B cell (primary cell): ENCODE data around the gene IGFBP3. TPM values are rescaled to one million over a fixed set of nuclear protein-coding genes. Genes with fewer than 3 reads are reported as not detected.

ENCODE experiments used
- ATAC-seq: fragments of 200-7000 bp; cut with Tn5 transposase; one replicate; pipeline ENCODE4 v1.10.0; 2021; ENCODE audit warnings: low read depth, mild to moderate bottlenecking, moderate number of reproducible peaks, moderate library complexity
- CTCF ChIA-PET: fragments of 350-600 bp; sonication (Branson Sonifier 250); formaldehyde crosslinking; loops from one replicate; lab custom pipeline; 2021; ENCODE audit warnings: antibody characterized with exemption, inconsistent platforms; lab: Charles Lee
- POLR2A ChIA-PET: fragments of 350-600 bp; sonication (Branson Sonifier 250); formaldehyde crosslinking; loops from one replicate; lab custom pipeline; 2021; ENCODE audit warnings: antibody characterized with exemption; lab: Charles Lee
- DNase-seq: peaks from one replicate; pipeline ENCODE4 v3.0.0; 2013
- H2AFZ ChIP-seq: 2 replicates; pipeline ENCODE4 v1.6.1; 2012; ENCODE audit warnings: mild to moderate bottlenecking, low read depth, low read length; ENCODE audit not compliant: insufficient read depth, poor library complexity, severe bottlenecking
- H3K27ac ChIP-seq, 2 donors: 1 replicate in 1 of 2; 2 replicates in 1 of 2; pipeline ENCODE4 v1.5.1; 2012 to 2013; ENCODE audit warnings: low read length in 2 of 2, mild to moderate bottlenecking in 2 of 2, moderate library complexity in 1 of 2
- H3K27me3 ChIP-seq, 4 experiments: fragments of 200-600 bp in 1 of 4; sonication (generic) in 1 of 4; replicated peaks in 1 of 4; 1 replicate in 2 of 4; 2 replicates in 2 of 4; pipeline versions ENCODE4 v1.6.1 to v1.7.0; 2013 to 2016; ENCODE audit warnings: low read length in 3 of 4, mild to moderate bottlenecking in 2 of 4, mixed read lengths in 1 of 4, moderate library complexity in 1 of 4; ENCODE audit not compliant: insufficient read depth in 4 of 4, control insufficient read depth in 3 of 4; ENCODE audit errors: control extremely low read depth in 1 of 4
- H3K36me3 ChIP-seq, 2 experiments: replicated peaks in 1 of 2; 1 replicate in 1 of 2; 2 replicates in 1 of 2; pipeline versions ENCODE4 v1.6.1 to v1.7.1; 2013; ENCODE audit warnings: low read length in 1 of 2; ENCODE audit not compliant: insufficient read depth in 2 of 2, control insufficient read depth in 1 of 2; ENCODE audit errors: control extremely low read depth in 1 of 2, extremely low read depth in 1 of 2
- H3K4me1 ChIP-seq, 2 donors: fragments of 200-600 bp in 1 of 2; sonication (generic) in 1 of 2; 1 replicate in 1 of 2; 2 replicates in 1 of 2; pipeline versions ENCODE4 v1.5.1 to v1.6.1; 2013 to 2017; ENCODE audit warnings: low read length in 2 of 2; ENCODE audit not compliant: control insufficient read depth in 2 of 2, insufficient read depth in 2 of 2
- H3K4me2 ChIP-seq: replicated peaks from 2 replicates; pipeline ENCODE3; 2012; ENCODE audit warnings: mild to moderate bottlenecking, low read depth, low read length; ENCODE audit not compliant: poor library complexity, severe bottlenecking
- H3K4me3 ChIP-seq, 5 experiments: fragments of 200-600 bp in 1 of 5; sonication (generic) in 1 of 5; 1 replicate in 3 of 5; 2 replicates in 2 of 5; pipeline versions ENCODE4 v1.5.1 to v1.7.0; 2011 to 2016; ENCODE audit warnings: low read length in 4 of 5, mild to moderate bottlenecking in 4 of 5, low read depth in 2 of 5, control low read depth in 1 of 5, moderate library complexity in 1 of 5; ENCODE audit not compliant: insufficient read depth in 1 of 5; ENCODE audit errors: control extremely low read depth in 1 of 5, extremely low read depth in 1 of 5
- H3K79me2 ChIP-seq: fragments of 200-600 bp; sonication (generic); one replicate; pipeline ENCODE4 v1.6.0; 2016; ENCODE audit warnings: low read length; ENCODE audit not compliant: control insufficient read depth, insufficient read depth
- H3K9ac ChIP-seq: fragments of 200-600 bp; sonication (generic); 2 replicates; pipeline ENCODE4 v1.6.1; 2017; ENCODE audit warnings: mild to moderate bottlenecking, low read length, moderate library complexity
- H3K9me3 ChIP-seq, 3 donors: one replicate each; pipeline versions ENCODE4 v1.6.1 to v1.7.1; 2013; ENCODE audit warnings: low read length in 2 of 3; ENCODE audit not compliant: control insufficient read depth in 2 of 3, insufficient read depth in 1 of 3; ENCODE audit errors: control extremely low read depth in 1 of 3
- H4K20me1 ChIP-seq: 2 replicates; pipeline ENCODE4 v1.6.0; 2012; ENCODE audit warnings: mild to moderate bottlenecking, low read length; ENCODE audit not compliant: insufficient read depth, control insufficient read depth, poor library complexity, severe bottlenecking
- H3K27ac Mint-ChIP-seq: one replicate; pipeline ENCODE4 v1.8.0; 2021; ENCODE audit warnings: mixed read lengths
- H3K27me3 Mint-ChIP-seq: one replicate; pipeline ENCODE4 v1.8.0; 2021; ENCODE audit warnings: mixed read lengths
- H3K4me1 Mint-ChIP-seq: one replicate; pipeline ENCODE4 v1.8.0; 2021; ENCODE audit warnings: mixed read lengths
- H3K4me3 Mint-ChIP-seq: one replicate; pipeline ENCODE4 v1.8.0; 2021; ENCODE audit warnings: mixed read lengths
- H3K9me3 Mint-ChIP-seq: one replicate; pipeline ENCODE4 v1.8.0; 2022; ENCODE audit warnings: mixed read lengths; ENCODE audit not compliant: insufficient read depth
- CTCF ChIP-seq: fragments of 200-600 bp; IDR thresholded peaks from one replicate; pipeline ENCODE4 v1.8.0; 2022; ENCODE audit warnings: antibody characterized with exemption, mild to moderate bottlenecking
- EZH2 ChIP-seq: IDR thresholded peaks from 2 replicates; pipeline ENCODE4 v1.6.1; 2012; ENCODE audit warnings: borderline replicate concordance, low read depth, mild to moderate bottlenecking, moderate library complexity, low read length; ENCODE audit not compliant: insufficient read depth, poor library complexity, severe bottlenecking
- WGBS: methylation state at CpG from one replicate; pipeline ENCODE4 v1.1.5; 2013; ENCODE audit warnings: missing lambda C conversion rate; ENCODE audit not compliant: insufficient coverage; 5-methylcytosine and 5-hydroxymethylcytosine counted together
- intact Hi-C: fragments of 100-400 bp; cut with micrococcal nuclease; formaldehyde crosslinking; loops from one replicate; pipeline ENCODE4 v1.10.0; 2022
- polyA plus RNA-seq: library from polyadenylated mRNA; depleted of rRNA; stranded (reverse); fragments of >200 nt; gene quantifications from 2 replicates; pipeline ENCODE4 v1.2.3, GENCODE V29; 2012
- total RNA-seq, 2 donors: library from RNA; stranded (reverse); fragments of 120-200 nt in 1 of 2; gene quantifications; 1 replicate in 1 of 2; 2 replicates in 1 of 2; pipeline versions ENCODE4 v1.2.3 to v1.2.4, GENCODE V29; 2013 to 2022

Gene IGFBP3
- total and polyA plus RNA-seq, 2 donors (not counting 1 experiment from before 2014, with no cell fraction given) = not detected

- no peaks in the 10 kb centered on the region for H3K36me3 ChIP-seq
- H3K4me1 Mint-ChIP-seq = peaks cover 8% of the 10 kb centered on the region
- H3K79me2 ChIP-seq = no peaks in the 10 kb centered on the region
- ATAC-seq (no peak), DNase-seq (no peak)
- TF ChIP-seq EZH2 (no peak), CTCF (no peak)
- no peak overlapping the region for H3K27ac Mint-ChIP-seq
- peaks cover 3% of the 10 kb centered on the region for H3K9me3 Mint-ChIP-seq
- 96% methylated on average over 10 of the region's 11 CpGs for WGBS
- no peak overlapping the region for H3K4me3 ChIP-seq
- peaks cover 0 to 4% of the 10 kb centered on the region in 2 donors for H3K4me1 ChIP-seq
- POLR2A ChIA-PET = no interaction called here
- H3K27ac ChIP-seq = no peak overlapping the region
- H2AFZ ChIP-seq = no peak overlapping the region
- H3K9me3 ChIP-seq = peaks cover 0 to 29% (median 0%) of the 10 kb centered on the region in 3 donors
- intact Hi-C loops = no loop called here
- CTCF ChIA-PET = no interaction called here
- H3K9ac ChIP-seq = no peak overlapping the region
- peaks cover 13% of the 10 kb centered on the region for H3K27me3 Mint-ChIP-seq
- no peak overlapping the region for H3K4me2 ChIP-seq
- H4K20me1 ChIP-seq = no peaks in the 10 kb centered on the region
- no peak overlapping the region for H3K4me3 Mint-ChIP-seq
- H3K27me3 ChIP-seq = peaks cover 0 to 9% (median 4%) of the 10 kb centered on the region in 4 experiments
Measured at GRCh38 chr7:45939574-45939973, 18.5 kb upstream of the IGFBP3 start.

GRCh38 chr7:45938626-45939302 is 17.7 kb upstream of the IGFBP3 start:
- Histone ChIP-seq H2AFZ (no peak overlapping the region), H3K9ac (no peak overlapping the region), H3K79me2 (no peaks in the 10 kb centered on the region), H3K4me1 (peaks cover 0 to 4% of the 10 kb centered on the region in 2 donors), H3K27me3 (peaks cover 0 to 10% (median 6%) of the 10 kb centered on the region in 4 experiments), H4K20me1 (no peaks in the 10 kb centered on the region), H3K4me2 (no peak overlapping the region), H3K36me3 (no peaks in the 10 kb centered on the region), H3K4me3 (no peak overlapping the region), H3K9me3 (peaks cover 0 to 29% (median 0%) of the 10 kb centered on the region in 3 donors), H3K27ac (no peak overlapping the region)
- TF ChIP-seq CTCF = no peak
- no peak for DNase-seq
- H3K9me3 Mint-ChIP-seq = peaks cover 3% of the 10 kb centered on the region
- ChIA-PET POLR2A (no interaction called here), CTCF (no interaction called here)
- WGBS = 87% methylated on average over 20 of the region's 22 CpGs
- intact Hi-C loops = no loop called here
- peaks cover 19% of the 10 kb centered on the region for H3K27me3 Mint-ChIP-seq
- ATAC-seq = no peak
- H3K4me3 Mint-ChIP-seq = no peak overlapping the region
- peaks cover 8% of the 10 kb centered on the region for H3K4me1 Mint-ChIP-seq
- H3K27ac Mint-ChIP-seq = no peak overlapping the region
